SK-N-SH treated with all-trans-retinoic acid at 6 μM for 48 hours (cell line): ENCODE measurements around the gene PCSK5.
"Not testable (repeated sequence)": the region's sequence is repeated elsewhere in the genome, so short reads cannot be mapped to it uniquely, and the experiment has no call there.

Source experiments
- ATAC-seq: fragments of 200-7000 bp; cut with Tn5 transposase; 3 replicates; pipeline ENCODE4 v1.9.1; 2020; ENCODE audit warnings: mild to moderate bottlenecking, moderate library complexity
- ARNTL ChIP-seq: fragments of 450-650 bp; formaldehyde crosslinking; IDR thresholded peaks from 2 replicates; pipeline ENCODE4 v1.5.0; 2020; ENCODE audit warnings: low read depth, mild to moderate bottlenecking, moderate library complexity, borderline replicate concordance
- BACH2 ChIP-seq: fragments of 250-450 bp; sonication (Bioruptor Pico); IDR thresholded peaks from 2 replicates; pipeline ENCODE4 v1.9.0; 2021; ENCODE audit warnings: mild to moderate bottlenecking, borderline replicate concordance
- CREB5 ChIP-seq: fragments of 250-450 bp; sonication (Bioruptor Pico); IDR thresholded peaks from 2 replicates; pipeline ENCODE4 v1.5.1; 2020; ENCODE audit warnings: low read depth, mild to moderate bottlenecking, moderate library complexity
- CSDC2 ChIP-seq: fragments of 250-450 bp; sonication (Bioruptor Pico); IDR thresholded peaks from 2 replicates; pipeline ENCODE4 v1.5.0; 2020; ENCODE audit warnings: mild to moderate bottlenecking, moderate library complexity
- CSRNP3 ChIP-seq: fragments of 250-450 bp; sonication (Bioruptor Pico); IDR thresholded peaks from 2 replicates; pipeline ENCODE4 v1.5.1; 2021; ENCODE audit warnings: mild to moderate bottlenecking, moderate library complexity
- ESRRG ChIP-seq: fragments of 250-450 bp; sonication (Bioruptor Pico); IDR thresholded peaks from 2 replicates; pipeline ENCODE4 v1.6.1; 2021; ENCODE audit warnings: mild to moderate bottlenecking
- GLIS3 ChIP-seq: fragments of 250-450 bp; sonication (Bioruptor Pico); IDR thresholded peaks from 2 replicates; pipeline ENCODE4 v1.5.0; 2020; ENCODE audit warnings: mild to moderate bottlenecking, moderate library complexity
- ISL1 ChIP-seq: fragments of 250-450 bp; sonication (Bioruptor Pico); IDR thresholded peaks from 2 replicates; pipeline ENCODE4 v2.1.2; 2022; ENCODE audit warnings: mild to moderate bottlenecking, moderate library complexity
- OSR1 ChIP-seq: fragments of 250-450 bp; sonication (Bioruptor Pico); IDR thresholded peaks from 2 replicates; pipeline ENCODE4 v1.8.0; 2022; ENCODE audit warnings: moderate library complexity, mild to moderate bottlenecking, inconsistent platforms
- PATZ1 ChIP-seq: fragments of 250-450 bp; sonication (Bioruptor Pico); IDR thresholded peaks from 2 replicates; pipeline ENCODE4 v1.8.0; 2020; ENCODE audit warnings: mild to moderate bottlenecking, moderate library complexity, borderline replicate concordance
- PPARA ChIP-seq: fragments of 250-450 bp; sonication (Bioruptor Pico); IDR thresholded peaks from 2 replicates; pipeline ENCODE4 v1.5.0; 2020; ENCODE audit warnings: mild to moderate bottlenecking, borderline replicate concordance
- RARB ChIP-seq: fragments of 250-450 bp; sonication (Bioruptor Pico); IDR thresholded peaks from 2 replicates; pipeline ENCODE4 v1.8.0; 2021; ENCODE audit warnings: mild to moderate bottlenecking, moderate library complexity
- SNAI2 ChIP-seq: fragments of 250-450 bp; sonication (Bioruptor Pico); IDR thresholded peaks from 2 replicates; pipeline ENCODE4 v1.5.0; 2020; ENCODE audit warnings: mild to moderate bottlenecking, moderate library complexity
- TCF4 ChIP-seq: fragments of 250-450 bp; sonication (Bioruptor Pico); IDR thresholded peaks from 2 replicates; pipeline ENCODE4 v1.8.0; 2021; ENCODE audit warnings: mild to moderate bottlenecking, moderate library complexity, borderline replicate concordance
- TOX ChIP-seq: fragments of 250-450 bp; sonication (Bioruptor Pico); IDR thresholded peaks from 2 replicates; pipeline ENCODE4 v1.8.0; 2021; ENCODE audit warnings: mild to moderate bottlenecking, moderate library complexity, borderline replicate concordance
- ZC3H10 ChIP-seq: fragments of 250-450 bp; sonication (Bioruptor Pico); IDR thresholded peaks from 2 replicates; pipeline ENCODE4 v1.5.1; 2021; ENCODE audit warnings: mild to moderate bottlenecking, moderate library complexity
- ZFP3 ChIP-seq: fragments of 250-450 bp; sonication (Bioruptor Pico); IDR thresholded peaks from 2 replicates; pipeline ENCODE4 v1.5.0; 2020; ENCODE audit warnings: mild to moderate bottlenecking, moderate library complexity
- ZFP30 ChIP-seq: fragments of 450-650 bp; formaldehyde crosslinking; IDR thresholded peaks from 2 replicates; pipeline ENCODE4 v1.5.0; 2022; ENCODE audit warnings: mild to moderate bottlenecking, moderate library complexity
- ZNF565 ChIP-seq: fragments of 450-650 bp; formaldehyde crosslinking; conservative IDR thresholded peaks from 2 replicates; pipeline ENCODE4 v1.5.0; 2020; ENCODE audit warnings: low read depth, mild to moderate bottlenecking, moderate library complexity
- ZNF70 ChIP-seq: fragments of 450-650 bp; formaldehyde crosslinking; IDR thresholded peaks from 2 replicates; pipeline ENCODE4 v1.5.0; 2020; ENCODE audit warnings: mild to moderate bottlenecking, moderate library complexity
- ZNF8 ChIP-seq: fragments of 450-650 bp; formaldehyde crosslinking; IDR thresholded peaks from 2 replicates; pipeline ENCODE4 v1.5.0; 2020; ENCODE audit warnings: mild to moderate bottlenecking, moderate library complexity

PCSK5 gene

GRCh38 chr9:75956161-75956560 lies 65.7 kb downstream of the PCSK5 start:
- TF ChIP-seq OSR1 (CRISPR knock-in tag) (no peak), ZNF8 (CRISPR knock-in tag) (no peak), RARB (CRISPR knock-in tag) (no peak), ZNF70 (CRISPR knock-in tag) (no peak)
- no peak for ATAC-seq

- ATAC-seq = no peak
- no peak for TF ChIP-seq ZNF8 (CRISPR knock-in tag)
Observed at GRCh38 chr9:75957116-75957515, 66.6 kb downstream of the PCSK5 start.

GRCh38 chr9:75958226-75958625 lies 67.8 kb downstream of the PCSK5 start:
- TF ChIP-seq ZFP3 = no peak
- no peak for TF ChIP-seq PATZ1 (CRISPR knock-in tag)
- no peak for TF ChIP-seq RARB (CRISPR knock-in tag)
- no peak for TF ChIP-seq CREB5 (CRISPR knock-in tag)
- TF ChIP-seq CSDC2 (CRISPR knock-in tag) = no peak
- TF ChIP-seq ESRRG = no peak
- no peak for TF ChIP-seq SNAI2
- TF ChIP-seq ZC3H10 (CRISPR knock-in tag) = no peak
- no peak for TF ChIP-seq CSRNP3 (CRISPR knock-in tag)
- no peak for TF ChIP-seq ZNF8 (CRISPR knock-in tag)
- TF ChIP-seq OSR1 (CRISPR knock-in tag) = no peak
- TF ChIP-seq ARNTL (CRISPR knock-in tag) = no peak
- TF ChIP-seq GLIS3 (CRISPR knock-in tag) = no peak
- no peak for TF ChIP-seq ZNF70 (CRISPR knock-in tag)
- TF ChIP-seq ZNF565 (CRISPR knock-in tag) = no peak
- TF ChIP-seq TCF4 = no peak
- TF ChIP-seq ZFP30 (CRISPR knock-in tag) = no peak
- no peak for TF ChIP-seq BACH2
- TF ChIP-seq ISL1 (CRISPR knock-in tag) = no peak
- no peak for ATAC-seq

DNA sequence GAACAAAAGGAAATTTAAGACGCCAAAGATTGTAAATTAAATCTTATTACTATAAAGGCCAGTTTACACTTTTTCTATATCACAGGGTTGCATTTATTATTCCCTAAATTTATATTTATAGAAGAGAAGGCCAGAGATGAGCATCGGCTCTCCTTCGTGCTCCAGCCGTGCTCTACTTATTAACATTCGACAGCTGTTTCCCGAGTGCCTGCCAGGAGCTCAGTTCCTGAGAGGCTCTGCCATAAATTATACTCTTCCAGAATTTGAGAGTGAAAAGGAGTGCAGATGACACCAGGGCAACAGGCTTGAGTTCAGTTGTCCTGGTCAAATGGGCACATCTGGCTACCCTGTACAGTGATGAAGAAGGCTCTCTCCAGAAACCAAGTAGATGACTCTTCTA lies 70.1 kb downstream of the PCSK5 start:
- ATAC-seq = no peak
- no peak for TF ChIP-seq RARB (CRISPR knock-in tag)
- no peak for TF ChIP-seq SNAI2
- TF ChIP-seq PATZ1 (CRISPR knock-in tag) = no peak
- no peak for TF ChIP-seq ESRRG

- TF ChIP-seq TOX (CRISPR knock-in tag) = no peak
- no peak for ATAC-seq
Observed at GRCh38 chr9:75962013-75962661, 71.7 kb downstream of the PCSK5 start.

GRCh38 chr9:75962662-75963036 lies 72.2 kb downstream of the PCSK5 start:
- ATAC-seq = no peak
- TF ChIP-seq OSR1 (CRISPR knock-in tag) (no peak), CSRNP3 (CRISPR knock-in tag) (no peak), CSDC2 (CRISPR knock-in tag) (no peak), PPARA (CRISPR knock-in tag) (no peak), TCF4 (no peak), ZNF565 (CRISPR knock-in tag) (no peak)

GRCh38 chr9:75963321-75963720 lies 72.8 kb downstream of the PCSK5 start:
- ATAC-seq = not testable (repeated sequence)
